NCI-H748 treated with DMSO at 0.1 percent for 48 hours (cell line): ENCODE results near the gene DCTD.

Source experiments
- DNase-seq: peaks from one replicate; lab custom pipeline; 2025; lab: John Stamatoyannopoulos, UW

Gene DCTD

GRCh38 chr4:182893047-182893446, 24.1 kb downstream of the DCTD start:
- no peak for DNase-seq

- no peak for DNase-seq
These were observed 27.0 kb downstream of the DCTD start for GRCh38 chr4:182890202-182890601.

GRCh38 chr4:182888891-182889290, 28.3 kb downstream of the DCTD start:
- no peak for DNase-seq

- no peak for DNase-seq
These were observed 30.4 kb downstream of the DCTD start for GRCh38 chr4:182886768-182887167.

GRCh38 chr4:182886205-182886604, 31.0 kb downstream of the DCTD start:
- DNase-seq, result no peak

GRCh38 chr4:182885738-182886077, 31.5 kb downstream of the DCTD start:
- DNase-seq, result no peak

GRCh38 chr4:182885022-182885737, 32.0 kb downstream of the DCTD start:
- DNase-seq, result no peak

- no peak for DNase-seq
These were observed 33.1 kb downstream of the DCTD start for GRCh38 chr4:182884040-182884439.

GRCh38 chr4:182883351-182883750, 33.8 kb downstream of the DCTD start:
- DNase-seq, result no peak

GRCh38 chr4:182881914-182882313, 35.3 kb downstream of the DCTD start:
- DNase-seq, result peak; percentile 82

GRCh38 chr4:182880387-182881356, 36.5 kb downstream of the DCTD start:
- no peak for DNase-seq

GRCh38 chr4:182879913-182880312, 37.3 kb downstream of the DCTD start:
- no peak for DNase-seq

GRCh38 chr4:182878633-182879495, 38.3 kb downstream of the DCTD start:
- DNase-seq, result no peak

GRCh38 chr4:182877326-182877883, 39.8 kb downstream of the DCTD start:
- DNase-seq, result no peak

GRCh38 chr4:182876427-182876826, 40.8 kb downstream of the DCTD start:
- no peak for DNase-seq

- no peak for DNase-seq
These were observed 41.5 kb downstream of the DCTD start for GRCh38 chr4:182875453-182876405.

- DNase-seq, result no peak
These were observed 42.3 kb downstream of the DCTD start for GRCh38 chr4:182874797-182875345.

- no peak for DNase-seq
These were observed 42.9 kb downstream of the DCTD start for GRCh38 chr4:182874304-182874751.

GRCh38 chr4:182873726-182874125, 43.5 kb downstream of the DCTD start:
- no peak for DNase-seq

- no peak for DNase-seq
These were observed 43.9 kb downstream of the DCTD start for GRCh38 chr4:182873289-182873688.
